SK-N-SH (cell line): ENCODE data around the gene GRAMD2A.

ENCODE experiments used
- EP300 ChIP-seq, 2 experiments: IDR thresholded peaks; 2 replicates each; pipeline versions ENCODE4 v1.4.0 to v1.6.1; 2012; ENCODE audit warnings: borderline replicate concordance in 1 of 2, low read depth in 1 of 2, low read length in 1 of 2
- TAF1 ChIP-seq: IDR thresholded peaks from 2 replicates; pipeline ENCODE4 v1.6.1; 2012; ENCODE audit warnings: low read depth, mild to moderate bottlenecking, low read length, moderate library complexity, borderline replicate concordance
- TCF12 ChIP-seq: IDR thresholded peaks from 2 replicates; pipeline ENCODE4 v1.4.0; 2012
- TEAD4 ChIP-seq: IDR thresholded peaks from 2 replicates; pipeline ENCODE4 v1.4.0; 2012; ENCODE audit warnings: mild to moderate bottlenecking, borderline replicate concordance; ENCODE audit not compliant: insufficient read depth
- TF ChIP-seq, protein P1 (sequence below): IDR thresholded peaks from 2 replicates; pipeline ENCODE4 v1.4.0; 2012; ENCODE audit warnings: low read depth, borderline replicate concordance

DNA sequence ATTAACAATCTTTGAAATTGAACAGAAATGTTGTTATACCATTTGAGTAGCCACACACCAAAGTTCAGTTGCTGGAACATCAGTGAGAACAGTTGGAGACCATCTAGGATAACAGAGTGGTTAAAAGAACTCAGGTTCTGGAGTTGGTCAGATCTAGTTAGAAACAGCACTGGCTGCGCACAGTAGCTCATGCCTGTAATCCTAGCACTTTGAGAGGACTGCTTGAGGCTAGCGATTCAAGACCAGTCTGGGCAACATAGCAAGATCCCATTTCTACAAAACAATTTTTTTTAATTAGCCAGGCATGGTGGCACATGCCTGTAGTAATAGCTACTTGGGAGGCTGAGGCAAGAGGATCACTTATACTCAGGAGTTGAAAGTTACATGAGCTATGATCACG is 41.0 kb upstream of the GRAMD2A start:
- TF ChIP-seq TEAD4 = no peak
- TF ChIP-seq TCF12 = no peak
- TF ChIP-seq EP300 (IDR thresholded peaks at IDR 0.05; ENCODE audit: borderline replicate concordance in 1 of 2, low read depth in 1 of 2, low read length in 1 of 2) = no peak
- TF ChIP-seq, protein P1, sequence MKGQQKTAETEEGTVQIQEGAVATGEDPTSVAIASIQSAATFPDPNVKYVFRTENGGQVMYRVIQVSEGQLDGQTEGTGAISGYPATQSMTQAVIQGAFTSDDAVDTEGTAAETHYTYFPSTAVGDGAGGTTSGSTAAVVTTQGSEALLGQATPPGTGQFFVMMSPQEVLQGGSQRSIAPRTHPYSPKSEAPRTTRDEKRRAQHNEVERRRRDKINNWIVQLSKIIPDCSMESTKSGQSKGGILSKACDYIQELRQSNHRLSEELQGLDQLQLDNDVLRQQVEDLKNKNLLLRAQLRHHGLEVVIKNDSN = no peak
- TF ChIP-seq TAF1 = no peak
